Sigmoid colon (tissue), 4 donors: ENCODE results near the gene BAZ1B.
"Not testable (repeated sequence)": the region's sequence is repeated elsewhere in the genome, so short reads cannot be mapped to it uniquely, and the experiment has no call there.

Experiments used
- POLR2AphosphoS5 ChIP-seq, 4 donors: sonication (generic); formaldehyde crosslinking; IDR thresholded peaks; one replicate each; pipeline ENCODE4 v1.6.1; 2017; ENCODE audit warnings: antibody characterized with exemption in 4 of 4
- TF ChIP-seq, protein P1 (sequence below), 4 experiments: fragments of 450-650 bp in 3 of 4; fragments of 200-600 bp in 1 of 4; IDR thresholded peaks; one replicate each; pipeline ENCODE4 v1.5.1; 2016 to 2019; ENCODE audit warnings: antibody characterized with exemption in 4 of 4, mild to moderate bottlenecking in 3 of 4, moderate library complexity in 2 of 4

DNA sequence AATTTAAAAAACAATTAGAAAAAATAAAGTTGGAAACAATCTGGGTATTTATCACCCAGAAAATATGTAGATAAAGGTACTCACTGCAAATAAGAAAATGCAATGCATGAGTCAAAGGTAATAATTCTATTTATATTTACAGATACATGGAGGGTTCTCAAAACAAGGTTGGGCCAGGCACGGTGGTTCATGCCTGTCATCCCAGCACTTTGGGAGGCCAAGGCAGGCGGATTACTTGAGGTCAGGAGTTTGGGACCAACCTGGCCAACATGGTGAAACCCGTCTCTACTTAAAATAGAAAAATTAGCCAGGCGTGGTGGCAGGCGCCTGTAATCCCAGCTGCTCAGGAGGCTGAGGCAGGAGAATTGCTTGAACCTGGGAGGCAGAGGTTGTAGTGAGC lies 28.0 kb upstream of the BAZ1B start:
- TF ChIP-seq, protein P1, sequence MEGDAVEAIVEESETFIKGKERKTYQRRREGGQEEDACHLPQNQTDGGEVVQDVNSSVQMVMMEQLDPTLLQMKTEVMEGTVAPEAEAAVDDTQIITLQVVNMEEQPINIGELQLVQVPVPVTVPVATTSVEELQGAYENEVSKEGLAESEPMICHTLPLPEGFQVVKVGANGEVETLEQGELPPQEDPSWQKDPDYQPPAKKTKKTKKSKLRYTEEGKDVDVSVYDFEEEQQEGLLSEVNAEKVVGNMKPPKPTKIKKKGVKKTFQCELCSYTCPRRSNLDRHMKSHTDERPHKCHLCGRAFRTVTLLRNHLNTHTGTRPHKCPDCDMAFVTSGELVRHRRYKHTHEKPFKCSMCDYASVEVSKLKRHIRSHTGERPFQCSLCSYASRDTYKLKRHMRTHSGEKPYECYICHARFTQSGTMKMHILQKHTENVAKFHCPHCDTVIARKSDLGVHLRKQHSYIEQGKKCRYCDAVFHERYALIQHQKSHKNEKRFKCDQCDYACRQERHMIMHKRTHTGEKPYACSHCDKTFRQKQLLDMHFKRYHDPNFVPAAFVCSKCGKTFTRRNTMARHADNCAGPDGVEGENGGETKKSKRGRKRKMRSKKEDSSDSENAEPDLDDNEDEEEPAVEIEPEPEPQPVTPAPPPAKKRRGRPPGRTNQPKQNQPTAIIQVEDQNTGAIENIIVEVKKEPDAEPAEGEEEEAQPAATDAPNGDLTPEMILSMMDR (IDR thresholded peaks at IDR 0.05) = not testable (repeated sequence)
- TF ChIP-seq POLR2AphosphoS5 (IDR thresholded peaks at IDR 0.05) = not testable (repeated sequence)
